Glomerular visceral epithelial cell (primary cell): ENCODE results near the gene TNS2.

Experiments
- DNase-seq: peaks from one replicate; pipeline ENCODE4 v3.0.0-alpha.2; 2016; ENCODE audit errors: extremely low spot score

The TNS2 gene

GRCh38 chr12:53042607-53043454 is 7.0 kb upstream of the TNS2 start:
- no peak for DNase-seq

GRCh38 chr12:53044052-53044581 is 5.7 kb upstream of the TNS2 start:
- no peak for DNase-seq

GRCh38 chr12:53044896-53045695 is 4.8 kb upstream of the TNS2 start:
- no peak for DNase-seq

GRCh38 chr12:53045696-53046045 is 4.2 kb upstream of the TNS2 start:
- no peak for DNase-seq

GRCh38 chr12:53046655-53047220 is 3.1 kb upstream of the TNS2 start:
- DNase-seq: peak; percentile 94

GRCh38 chr12:53047221-53048032 is 2.4 kb upstream of the TNS2 start:
- peak; percentile 80 for DNase-seq

- DNase-seq: peak; percentile 56
Measured at GRCh38 chr12:53048033-53048779, 1.7 kb upstream of the TNS2 start.

GRCh38 chr12:53048780-53049401 is 974 bp upstream of the TNS2 start:
- DNase-seq: peak; percentile 52

GRCh38 chr12:53050426-53051057 is 677 bp downstream of the TNS2 start:
- no peak for DNase-seq

GRCh38 chr12:53051058-53051880 is 1.4 kb downstream of the TNS2 start:
- DNase-seq: peak; percentile 37

- DNase-seq: no peak
Measured at GRCh38 chr12:53051881-53052412, 2.1 kb downstream of the TNS2 start.

GRCh38 chr12:53052419-53053217 is 2.8 kb downstream of the TNS2 start:
- DNase-seq: peak; percentile 69

GRCh38 chr12:53053218-53054111 is 3.6 kb downstream of the TNS2 start:
- DNase-seq: peak; percentile 33

GRCh38 chr12:53054112-53054878 is 4.4 kb downstream of the TNS2 start:
- DNase-seq: peak; percentile 88

- DNase-seq: no peak
Measured at GRCh38 chr12:53055471-53056266, 5.8 kb downstream of the TNS2 start.
